Head of caudate nucleus (tissue), 42 donors: ENCODE measurements around the gene HTRA3.
"Not testable (repeated sequence)": the region's sequence is repeated elsewhere in the genome, so short reads cannot be mapped to it uniquely, and the experiment has no call there.

ENCODE experiments used
- DNase-seq, 42 donors: peaks; one replicate each; pipeline versions ENCODE4 v3.0.0 to v3.0.0-alpha.2; 2020 to 2021; ENCODE audit warnings: mixed read lengths in 7 of 42
- intact Hi-C: fragments of 100-400 bp; cut with DNase I; formaldehyde crosslinking; loops from one replicate; pipeline ENCODE4 v1.15.0; 2022

Gene HTRA3

DNA sequence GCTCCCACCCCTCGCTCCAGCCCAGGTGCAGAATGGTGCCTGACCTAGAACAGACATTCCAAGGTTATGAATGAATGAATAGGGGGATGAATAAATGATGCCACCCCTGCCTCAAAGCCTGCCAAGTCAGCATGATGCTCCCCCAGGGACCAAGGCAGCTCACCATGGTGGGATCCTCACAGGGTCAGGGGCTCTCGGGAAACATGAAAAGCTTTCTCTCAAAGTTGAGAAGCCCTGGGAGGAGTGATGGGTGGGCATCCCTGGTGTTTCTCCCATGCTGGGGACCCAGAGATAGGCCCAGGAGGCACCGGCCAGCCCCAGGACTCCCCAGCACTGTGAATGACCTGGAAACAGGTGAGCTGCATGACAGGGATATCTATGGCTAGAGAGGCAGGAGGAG is 58.9 kb downstream of the HTRA3 start:
- intact Hi-C loops = loop anchor here (5.0 kb wide), 1 partner anchor 54 kb away; no protein-coding TSS in a partner anchor
- DNase-seq = peak in 2 of 42 donors; percentile 5 to 18

DNA sequence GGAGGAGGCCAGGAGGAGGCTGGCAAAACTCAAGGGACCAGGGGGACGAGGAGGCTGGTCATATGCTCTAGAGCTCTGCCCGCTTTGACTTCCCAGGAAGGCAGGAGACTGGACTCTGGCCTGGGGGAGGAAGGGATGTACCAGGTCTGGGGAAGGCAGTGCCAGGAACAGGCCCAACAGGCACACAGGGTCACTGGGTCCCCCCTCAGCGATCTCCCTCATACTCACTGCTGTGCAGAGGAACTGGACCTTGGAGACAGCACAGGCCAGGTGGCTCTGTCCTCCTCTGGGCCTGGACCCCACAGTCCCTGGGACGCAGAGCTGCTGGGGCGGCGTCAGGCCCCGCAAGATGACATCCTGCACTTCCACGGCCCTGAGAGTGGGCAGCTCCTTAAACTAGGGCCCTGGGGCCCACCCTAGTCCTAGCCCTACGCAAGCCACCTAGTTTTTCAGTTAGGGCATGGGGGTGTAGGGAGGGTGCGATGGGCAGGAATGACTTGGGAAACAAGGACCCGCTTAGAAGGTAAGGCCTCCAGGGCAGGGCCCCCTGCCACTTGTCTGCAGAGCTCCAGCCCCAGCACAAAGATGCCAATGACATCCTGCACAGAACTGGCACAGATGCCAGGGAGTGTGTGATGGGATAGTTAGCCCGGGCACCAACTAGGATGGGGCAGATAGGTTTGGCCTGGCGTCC is 59.5 kb downstream of the HTRA3 start:
- intact Hi-C loops = loop anchor here (5.0 kb wide), 1 partner anchor 53 kb away; no protein-coding TSS in a partner anchor
- DNase-seq = peak in 7 of 42 donors; percentile 2 to 29 (median 10)

- intact Hi-C loops = loop anchor here (5.0 kb wide), 1 partner anchor 53 kb away; no protein-coding TSS in a partner anchor
- peak in 5 of 42 donors; percentile 1 to 28 (median 11) for DNase-seq
These were observed 60.0 kb downstream of the HTRA3 start for GRCh38 chr4:8329560-8329858.

DNA sequence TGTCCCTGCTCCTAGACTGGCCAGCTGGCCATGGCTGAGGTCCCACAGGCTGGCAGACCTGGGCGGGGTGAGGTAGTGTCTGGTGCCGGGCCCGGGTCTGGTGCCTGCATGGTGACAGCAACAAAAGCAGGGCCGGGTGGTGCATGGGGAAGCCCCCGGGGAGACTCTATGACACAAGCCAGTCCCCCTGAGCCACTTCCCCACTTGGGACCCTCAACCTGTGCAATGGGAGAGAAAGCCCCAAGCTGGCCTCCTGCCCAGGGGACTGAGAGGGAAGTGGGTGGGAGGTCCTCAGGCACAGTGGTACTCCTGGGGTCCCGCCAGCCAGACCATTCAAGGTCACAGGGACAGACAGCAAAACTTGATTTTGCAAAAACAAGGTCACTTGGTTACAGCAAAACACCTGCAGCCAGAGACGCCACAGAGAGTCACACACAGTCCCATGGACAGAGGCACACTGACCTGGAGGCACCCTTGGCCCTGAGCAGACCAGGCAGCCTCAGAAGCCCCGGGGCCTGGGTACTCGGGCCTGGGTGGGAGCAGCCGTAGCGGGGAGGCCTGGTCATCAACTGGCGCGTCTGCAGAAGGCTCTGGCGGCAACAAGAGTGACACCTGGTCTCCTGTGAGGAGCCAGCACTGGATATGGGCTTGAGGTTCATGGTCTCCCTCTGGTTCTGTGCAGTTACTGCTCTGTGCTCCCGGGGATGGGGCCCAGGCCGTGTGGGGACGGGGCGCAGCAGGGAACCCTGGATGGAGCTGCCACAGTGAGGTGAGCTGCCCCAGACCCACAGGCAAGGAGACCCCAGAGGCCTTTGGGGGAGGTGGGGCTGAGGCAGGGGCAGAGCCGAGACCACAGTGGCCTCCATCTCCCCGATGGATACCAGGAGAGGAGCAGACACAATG is 60.6 kb downstream of the HTRA3 start:
- peak in 12 of 42 donors; percentile 2 to 36 (median 19) for DNase-seq
- intact Hi-C loops = loop anchor here (5.0 kb wide), 1 partner anchor 52 kb away; no protein-coding TSS in a partner anchor

GRCh38 chr4:8330821-8331574 is 61.4 kb downstream of the HTRA3 start:
- intact Hi-C loops = no loop called here
- peak in 38 of 42 donors; percentile 10 to 83 (median 56) for DNase-seq

- DNase-seq = peak in 7 of 42 donors; percentile 1 to 13 (median 8)
These were observed 62.0 kb downstream of the HTRA3 start for GRCh38 chr4:8331575-8331955.

DNA sequence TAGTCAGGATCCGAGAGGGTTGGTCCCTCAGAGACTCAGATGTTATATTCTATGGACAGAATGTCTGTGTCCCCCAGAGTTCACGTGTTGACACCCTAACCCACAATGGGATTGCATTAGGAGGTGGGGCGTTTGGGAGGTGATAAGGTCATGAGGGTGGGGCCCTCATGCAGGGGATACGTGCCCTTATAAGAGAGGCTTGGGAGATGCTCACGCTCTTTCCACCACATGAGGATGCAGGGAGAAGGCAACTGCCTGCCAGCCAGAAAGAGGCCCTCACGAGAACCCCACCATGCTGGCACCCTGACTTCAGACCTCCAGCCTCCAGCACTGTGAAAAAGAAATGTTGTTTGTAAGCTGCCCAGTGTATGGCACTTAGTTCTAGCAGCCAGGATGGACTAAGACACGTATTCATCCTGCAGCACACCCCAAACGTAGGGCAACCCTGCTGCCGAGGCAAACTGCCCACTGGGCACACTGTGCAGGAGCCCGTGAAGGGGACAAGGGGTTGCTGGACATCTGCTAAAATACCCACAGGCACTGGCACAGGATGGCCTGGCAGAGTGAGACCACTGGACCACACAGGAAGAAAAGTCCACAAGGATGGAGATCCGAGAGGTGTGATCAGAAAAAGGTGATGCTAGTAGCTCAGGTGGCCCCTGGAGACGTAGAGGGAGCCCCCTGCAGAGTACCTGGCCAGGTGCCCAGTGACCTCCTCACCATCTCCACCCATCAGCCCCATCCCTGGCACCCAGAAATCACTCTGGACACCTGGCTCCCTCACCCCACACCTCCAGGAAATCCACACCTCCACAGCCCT is 62.7 kb downstream of the HTRA3 start:
- DNase-seq = peak in 11 of 42 donors; percentile 1 to 29 (median 7)
- intact Hi-C loops = no loop called here

More at GRCh38 chr4:8331575-8331955, 62.0 kb downstream of the HTRA3 start:
- intact Hi-C loops = no loop called here

- intact Hi-C loops = no loop called here
These were observed 63.4 kb downstream of the HTRA3 start for GRCh38 chr4:8332891-8333331.

DNA sequence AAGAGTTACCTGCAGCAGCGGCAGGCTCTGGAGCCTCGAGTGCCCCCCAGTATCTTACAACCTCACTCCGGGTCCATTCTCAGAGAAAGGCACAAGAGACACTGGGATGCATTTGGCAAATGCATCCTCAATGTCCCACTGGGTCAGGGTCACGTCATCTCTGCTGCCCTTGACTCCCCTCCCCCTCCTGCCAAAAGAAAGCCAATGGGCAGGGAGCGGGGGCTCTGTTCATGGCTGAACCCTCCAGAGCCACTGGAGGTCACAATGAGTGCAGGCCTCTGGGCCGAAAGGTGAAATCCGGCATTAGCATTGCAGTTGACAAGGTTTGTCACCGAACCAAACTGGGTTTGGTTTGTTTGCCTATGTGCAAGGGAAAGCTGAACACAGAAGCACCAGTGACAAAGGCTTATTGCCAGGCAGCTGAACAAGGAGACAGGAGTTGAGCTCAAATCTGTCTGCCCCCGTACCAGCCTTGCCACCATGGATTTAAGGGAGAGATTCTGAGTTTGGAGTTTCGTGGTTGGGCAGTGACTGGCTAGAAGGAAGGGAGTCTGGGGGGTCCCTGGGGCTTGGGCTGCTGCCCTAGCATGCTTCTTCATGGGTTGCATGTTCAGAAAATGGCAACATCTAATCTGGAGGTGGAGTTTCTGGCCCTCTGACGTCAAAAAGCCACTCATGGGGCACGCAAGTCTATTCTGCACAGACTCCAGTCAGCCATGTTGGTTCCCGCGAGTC is 64.3 kb downstream of the HTRA3 start:
- DNase-seq = peak in 5 of 42 donors; percentile 0 to 32 (median 7)

More at GRCh38 chr4:8332891-8333331, 63.4 kb downstream of the HTRA3 start:
- DNase-seq = peak in 8 of 42 donors; percentile 0 to 27 (median 9)

GRCh38 chr4:8334786-8335460 is 65.4 kb downstream of the HTRA3 start:
- intact Hi-C loops = no loop called here
- peak in 3 of 42 donors; percentile 13 to 26 (median 13) for DNase-seq

More for the DNA sequence above, 64.3 kb downstream of the HTRA3 start:
- intact Hi-C loops = no loop called here

DNA sequence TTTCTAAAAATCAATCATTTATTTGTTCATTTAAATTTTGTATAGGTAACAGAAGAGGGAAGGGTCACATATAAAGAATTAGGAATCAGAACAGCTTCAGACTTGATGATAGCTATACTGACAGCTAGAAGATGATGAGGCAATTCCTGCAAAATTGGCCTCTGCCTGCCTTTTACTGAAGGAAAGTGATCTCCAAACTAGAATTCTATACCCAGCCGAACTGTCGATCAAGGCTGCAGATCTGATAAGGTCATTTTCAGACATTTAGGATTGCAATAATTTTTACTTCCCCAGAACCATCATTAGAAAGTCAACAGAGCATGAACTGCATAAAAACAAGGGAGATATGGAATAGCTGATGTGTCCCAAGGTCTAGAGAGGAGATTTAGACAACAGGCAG is 66.3 kb downstream of the HTRA3 start:
- intact Hi-C loops = no loop called here
- DNase-seq = no peak

DNA sequence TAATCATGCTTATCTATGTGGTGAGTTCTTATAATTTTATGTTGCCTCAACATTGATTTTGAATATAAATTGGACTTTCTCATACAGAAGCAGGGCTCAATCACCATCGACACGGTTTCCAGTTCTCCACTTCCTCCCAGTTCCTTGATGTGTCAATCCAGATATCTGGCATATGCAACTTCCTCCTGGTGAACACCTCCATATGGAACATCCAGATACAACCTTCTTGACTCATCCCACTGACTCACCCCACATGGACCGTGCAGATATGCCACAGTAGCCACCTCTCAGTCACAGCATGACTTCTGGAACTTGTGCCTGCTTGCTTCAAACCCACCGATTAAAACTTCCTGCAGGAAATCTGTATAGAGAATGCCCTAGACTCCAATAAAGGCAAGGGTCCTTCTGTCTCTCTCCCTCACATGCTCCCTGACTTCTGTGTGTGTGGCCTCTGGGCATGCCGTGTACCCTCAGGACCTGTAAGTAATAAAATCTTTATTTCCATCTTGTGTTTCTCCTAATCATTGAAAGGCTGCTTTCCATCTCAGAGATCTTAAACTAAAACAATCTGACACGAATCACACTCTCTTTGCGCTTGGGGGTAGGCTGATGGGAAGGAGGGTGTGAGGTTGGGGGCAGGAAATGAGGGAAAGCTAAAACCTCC is 67.0 kb downstream of the HTRA3 start:
- peak in 2 of 42 donors; percentile 2 for DNase-seq
- intact Hi-C loops = no loop called here

DNA sequence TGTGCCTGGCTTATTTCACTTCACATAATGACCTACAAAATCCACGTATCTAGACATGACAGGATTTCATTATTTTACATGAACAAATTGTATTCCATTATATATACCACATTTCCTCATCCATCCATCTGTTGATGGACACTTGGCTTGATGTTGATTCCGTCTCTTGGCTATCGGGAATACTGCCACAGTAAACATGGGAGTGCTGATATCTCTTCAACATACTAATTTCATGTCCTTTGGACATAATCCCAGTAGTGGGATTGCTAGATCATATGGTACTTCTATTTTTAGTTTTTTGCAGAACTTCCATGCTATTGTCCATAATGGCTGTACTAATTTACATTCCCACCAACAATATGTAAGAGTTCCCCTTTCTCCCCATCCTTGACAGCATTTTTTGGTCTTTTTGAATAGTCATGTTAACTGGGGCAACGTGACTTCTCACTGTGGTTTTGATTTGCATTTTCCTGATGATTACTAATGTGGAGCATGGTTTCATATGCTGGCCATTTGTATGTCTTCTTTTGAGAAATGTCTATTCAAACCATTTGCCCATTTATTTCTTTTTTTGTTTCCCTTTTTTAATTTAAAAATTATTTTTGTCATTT is 68.9 kb downstream of the HTRA3 start:
- intact Hi-C loops = no loop called here

GRCh38 chr4:8340781-8341241 is 71.3 kb downstream of the HTRA3 start:
- intact Hi-C loops = no loop called here
- peak in 41 of 42 donors; percentile 47 to 86 (median 71) for DNase-seq

More for the DNA sequence above, 68.9 kb downstream of the HTRA3 start:
- peak in 1 of 42 donors; percentile 5 for DNase-seq

DNA sequence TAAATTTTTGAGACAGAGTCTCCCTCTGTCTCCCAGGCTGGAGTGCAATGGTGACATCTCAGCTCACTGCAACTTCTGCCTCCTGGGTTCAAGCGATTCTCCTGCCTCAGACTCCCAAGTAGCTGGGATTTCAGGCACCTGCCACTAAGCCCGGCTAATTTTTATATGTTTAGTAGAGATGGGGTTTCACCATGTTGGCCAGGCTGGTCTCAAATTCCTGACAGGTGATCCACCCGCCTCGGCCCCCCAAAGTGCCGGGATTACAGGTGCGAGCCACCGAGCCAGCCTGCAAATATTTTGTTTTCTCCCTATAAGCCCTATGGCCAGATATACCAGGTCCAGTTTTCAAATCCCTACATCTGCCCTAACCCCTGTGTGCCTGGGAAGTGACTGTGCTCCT is 71.7 kb downstream of the HTRA3 start:
- intact Hi-C loops = not testable (repeated sequence)

DNA sequence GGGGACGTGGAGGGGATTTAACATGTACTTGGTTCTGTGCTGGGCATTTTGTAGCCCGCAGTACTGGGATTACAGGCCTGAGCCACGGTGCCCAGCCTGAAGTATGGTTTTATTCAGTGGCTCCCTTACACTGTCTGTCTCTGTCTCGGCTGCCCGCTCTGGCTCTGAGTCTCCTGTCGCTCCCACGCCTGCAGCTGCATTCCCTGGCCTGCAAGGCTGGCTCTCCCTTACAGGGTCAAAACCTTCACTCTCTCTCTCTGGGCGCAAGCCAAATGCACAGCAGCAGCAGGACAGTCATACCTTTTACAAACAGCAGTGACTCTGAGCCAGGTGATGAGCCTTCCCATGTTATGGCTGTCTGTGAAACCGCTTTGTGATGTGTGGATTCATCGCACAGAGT is 72.1 kb downstream of the HTRA3 start:
- peak in 41 of 42 donors; percentile 22 to 80 (median 54) for DNase-seq
- intact Hi-C loops = no loop called here

More for the DNA sequence above, 71.7 kb downstream of the HTRA3 start:
- not testable (repeated sequence) for DNase-seq
